Endothelial cell of umbilical vein (primary cell): Measurements from ENCODE around the gene CASKIN1.

ENCODE experiments used
- CTCF ChIP-seq, 2 donors: IDR thresholded peaks; 1 replicate in 1 of 2; 2 replicates in 1 of 2; pipeline ENCODE4 v1.5.1; 2011; ENCODE audit warnings: low read length in 2 of 2, mild to moderate bottlenecking in 2 of 2, moderate library complexity in 2 of 2, control low read depth in 1 of 2, inconsistent platforms in 1 of 2, low read depth in 1 of 2; ENCODE audit not compliant: insufficient read depth in 1 of 2; ENCODE audit errors: extremely low read depth in 1 of 2
- EZH2 ChIP-seq: IDR thresholded peaks from 2 replicates; pipeline ENCODE4 v1.6.1; 2012; ENCODE audit warnings: borderline replicate concordance, low read depth, mild to moderate bottlenecking, moderate library complexity, low read length, inconsistent platforms; ENCODE audit not compliant: severe bottlenecking
- JUN ChIP-seq: IDR thresholded peaks from 2 replicates; pipeline ENCODE4 v1.6.1; 2011; ENCODE audit warnings: borderline replicate concordance, low read depth; ENCODE audit not compliant: insufficient read length, insufficient read depth
- MAX ChIP-seq: IDR thresholded peaks from 2 replicates; pipeline ENCODE4 v1.6.1; 2011; ENCODE audit not compliant: insufficient read depth, insufficient read length
- POLR2A ChIP-seq: IDR thresholded peaks from 2 replicates; pipeline ENCODE4 v1.6.1; 2012; ENCODE audit warnings: low read depth, mild to moderate bottlenecking, control low read depth, low read length
- POLR2AphosphoS5 ChIP-seq: IDR thresholded peaks from 2 replicates; pipeline ENCODE4 v1.6.1; 2012; ENCODE audit warnings: low read depth, mild to moderate bottlenecking, control low read depth, low read length, moderate library complexity; ENCODE audit not compliant: insufficient read depth

- TF ChIP-seq CTCF (IDR thresholded peaks at IDR 0.05; ENCODE audit: extremely low read depth in 1 of 2, insufficient read depth in 1 of 2, low read depth in 1 of 2, low read length in 2 of 2) (no peak), POLR2A (no peak), MAX (no peak), EZH2 (no peak), JUN (no peak), POLR2AphosphoS5 (no peak)
Measured at GRCh38 chr16:2184346-2184745, 12.1 kb downstream of the CASKIN1 start.
